ENCODE data around the gene OR6P1.

Gene OR6P1

GRCh38 chr1:158570480-158570879 is at the start of gene OR6P1:
TSS of gene OR6P1 (minus strand) at chr1:158570580. CDS start at chr1:158563604, 6,976 bp downstream.
- DNase-seq (ENCODE audit: low spot score) = no peak

- DNase-seq (ENCODE audit: low spot score) = no peak
These were observed 43.4 kb upstream of the OR6P1 start for GRCh38 chr1:158613764-158614163.

- DNase-seq (ENCODE audit: low spot score) = no peak
These were observed 41.5 kb upstream of the OR6P1 start for GRCh38 chr1:158611916-158612315.

GRCh38 chr1:158607296-158607695 is 36.9 kb upstream of the OR6P1 start:
- DNase-seq (ENCODE audit: low spot score) = no peak

GRCh38 chr1:158604968-158605367 is 34.6 kb upstream of the OR6P1 start, which contains the start of gene OR10Z1:
TSS of gene OR10Z1 (plus strand) at chr1:158605268. CDS start at chr1:158606439, 1,171 bp downstream.
- DNase-seq (ENCODE audit: low spot score) = no peak

GRCh38 chr1:158600735-158601134 is 30.4 kb upstream of the OR6P1 start:
- DNase-seq (ENCODE audit: low spot score) = no peak

- no peak for DNase-seq (ENCODE audit: low spot score)
These were observed 16.6 kb upstream of the OR6P1 start for GRCh38 chr1:158586942-158587341.

- DNase-seq (ENCODE audit: low spot score) = no peak
These were observed 13.6 kb upstream of the OR6P1 start for GRCh38 chr1:158583962-158584361.

- DNase-seq (ENCODE audit: low spot score) = no peak
These were observed 9.4 kb upstream of the OR6P1 start, which contains the start of gene OR10X1 for GRCh38 chr1:158579733-158580132. TSS of gene OR10X1 (minus strand) at chr1:158579899. CDS start at chr1:158579899, 0 bp downstream.

- no peak for DNase-seq (ENCODE audit: low spot score)
These were observed 7.2 kb upstream of the OR6P1 start for GRCh38 chr1:158577561-158577960.

GRCh38 chr1:158572226-158572625 is 1.8 kb upstream of the OR6P1 start:
- DNase-seq (ENCODE audit: low spot score) = no peak

- no peak for DNase-seq (ENCODE audit: low spot score)
These were observed 5.8 kb downstream of the OR6P1 start for GRCh38 chr1:158564608-158565007.

GRCh38 chr1:158563853-158564252 is 6.5 kb downstream of the OR6P1 start:
- no peak for DNase-seq (ENCODE audit: low spot score)

GRCh38 chr1:158559696-158560095 is 10.7 kb downstream of the OR6P1 start:
- no peak for DNase-seq (ENCODE audit: low spot score)

- DNase-seq (ENCODE audit: low spot score) = no peak
These were observed 16.0 kb downstream of the OR6P1 start, which contains the start of gene OR6Y1 for GRCh38 chr1:158554352-158554751. TSS of gene OR6Y1 (minus strand) at chr1:158554405. CDS start at chr1:158548105, 6,300 bp downstream.

- DNase-seq (ENCODE audit: low spot score) = no peak
These were observed 18.1 kb downstream of the OR6P1 start for GRCh38 chr1:158552296-158552695.

GRCh38 chr1:158547533-158547932 is 22.8 kb downstream of the OR6P1 start:
- DNase-seq (ENCODE audit: low spot score) = no peak

GRCh38 chr1:158537609-158538008 is 32.8 kb downstream of the OR6P1 start:
- DNase-seq (ENCODE audit: low spot score) = no peak

GRCh38 chr1:158534496-158534895 is 35.9 kb downstream of the OR6P1 start:
- DNase-seq (ENCODE audit: low spot score) = no peak

- DNase-seq (ENCODE audit: low spot score) = no peak
These were observed 43.1 kb downstream of the OR6P1 start for GRCh38 chr1:158527190-158527815.

- DNase-seq (ENCODE audit: low spot score) = no peak
These were observed 48.7 kb downstream of the OR6P1 start for GRCh38 chr1:158521666-158522058.

GRCh38 chr1:158520955-158521665 is 49.3 kb downstream of the OR6P1 start:
- no peak for DNase-seq (ENCODE audit: low spot score)

- no peak for DNase-seq (ENCODE audit: low spot score)
These were observed 50.4 kb downstream of the OR6P1 start for GRCh38 chr1:158520021-158520420.

Data from left forelimb (tissue), 1 donor.